Vagina (tissue), 2 donors: ENCODE results near the gene CREM. TPM values are rescaled to one million over a fixed set of nuclear protein-coding genes. Genes with fewer than 3 reads are reported as not detected.

Experiments used
- DNase-seq, 2 donors: peaks; one replicate each; pipeline ENCODE4 v3.0.0-alpha.2; 2017; ENCODE audit errors: extremely low spot score in 2 of 2
- H3K27ac ChIP-seq: fragments of 200-600 bp; sonication (generic); one replicate; pipeline ENCODE4 v1.5.1; 2019
- H3K27me3 ChIP-seq: fragments of 200-600 bp; sonication (generic); one replicate; pipeline ENCODE4 v1.5.1; 2019
- H3K36me3 ChIP-seq, 2 donors: fragments of 200-600 bp; sonication (generic); one replicate each; pipeline ENCODE4 v1.5.1; 2017 to 2019
- H3K4me1 ChIP-seq: fragments of 200-600 bp; sonication (generic); one replicate; pipeline ENCODE4 v1.5.1; 2019
- H3K4me3 ChIP-seq, 2 donors: fragments of 200-600 bp; sonication (generic); 1 replicate in 1 of 2; 2 replicates in 1 of 2; pipeline ENCODE4 v1.5.1; 2016 to 2019
- H3K9me3 ChIP-seq: fragments of 200-600 bp; sonication (generic); one replicate; pipeline ENCODE4 v1.5.1; 2019
- CTCF ChIP-seq, 3 experiments: fragments of 450-650 bp in 2 of 3; fragments of 200-600 bp in 1 of 3; sonication (generic) in 1 of 3; IDR thresholded peaks; one replicate each; pipeline ENCODE4 v1.5.1; 2017 to 2019; ENCODE audit warnings: antibody characterized with exemption in 3 of 3, mild to moderate bottlenecking in 2 of 3, moderate library complexity in 2 of 3
- POLR2A ChIP-seq, 2 donors: fragments of 450-650 bp; IDR thresholded peaks; one replicate each; pipeline ENCODE4 v1.6.1; 2017; ENCODE audit warnings: antibody characterized with exemption in 2 of 2, mild to moderate bottlenecking in 2 of 2, moderate library complexity in 2 of 2
- POLR2AphosphoS5 ChIP-seq, 2 donors: sonication (generic); formaldehyde crosslinking; IDR thresholded peaks; one replicate each; pipeline ENCODE4 v1.9.0; 2017; ENCODE audit warnings: antibody characterized with exemption in 2 of 2, mild to moderate bottlenecking in 2 of 2, low read depth in 1 of 2; ENCODE audit not compliant: insufficient read depth in 1 of 2
- intact Hi-C: fragments of 100-400 bp; cut with DNase I; formaldehyde crosslinking; loops from one replicate; pipeline ENCODE4 v1.15.1; 2023
- total RNA-seq: library from RNA; depleted of rRNA; stranded (reverse); fragments of >200 nt; gene quantifications from one replicate; pipeline ENCODE4 v1.2.3, GENCODE V29; 2016

Gene CREM
- total RNA-seq, 1 donor from 2014 or later, result 32.9 TPM

- no peaks in the 10 kb centered on the region for H3K27me3 ChIP-seq
- intact Hi-C loops, result no loop called here
Measured at GRCh38 chr10:35234073-35234472, 107.4 kb downstream of the CREM start.

GRCh38 chr10:35236739-35237138 is 110.1 kb downstream of the CREM start:
- H3K27ac ChIP-seq, result no peak overlapping the region
- H3K9me3 ChIP-seq, result no peaks in the 10 kb centered on the region
- H3K27me3 ChIP-seq, result no peaks in the 10 kb centered on the region
- no peak for DNase-seq
- H3K36me3 ChIP-seq, result no peaks in the 10 kb centered on the region
- H3K4me3 ChIP-seq, result no peak overlapping the region
- intact Hi-C loops, result no loop called here
- no peak for TF ChIP-seq POLR2A (IDR thresholded peaks at IDR 0.05)
- no peak for TF ChIP-seq CTCF (IDR thresholded peaks at IDR 0.05)
- no peak for TF ChIP-seq POLR2AphosphoS5 (IDR thresholded peaks at IDR 0.05; ENCODE audit: insufficient read depth in 1 of 2, low read depth in 1 of 2)
- no peaks in the 10 kb centered on the region for H3K4me1 ChIP-seq

More at GRCh38 chr10:35234073-35234472, 107.4 kb downstream of the CREM start:
- Histone ChIP-seq H3K9me3 (no peaks in the 10 kb centered on the region), H3K27ac (no peak overlapping the region), H3K4me3 (no peak overlapping the region), H3K4me1 (no peaks in the 10 kb centered on the region), H3K36me3 (no peaks in the 10 kb centered on the region)
- no peak for TF ChIP-seq POLR2AphosphoS5 (IDR thresholded peaks at IDR 0.05; ENCODE audit: insufficient read depth in 1 of 2, low read depth in 1 of 2)
- no peak for TF ChIP-seq POLR2A (IDR thresholded peaks at IDR 0.05)
- TF ChIP-seq CTCF (IDR thresholded peaks at IDR 0.05), result no peak
- no peak for DNase-seq

- Histone ChIP-seq H3K9me3 (no peaks in the 10 kb centered on the region), H3K4me3 (no peak overlapping the region), H3K4me1 (no peaks in the 10 kb centered on the region), H3K27me3 (no peaks in the 10 kb centered on the region), H3K27ac (no peak overlapping the region), H3K36me3 (no peaks in the 10 kb centered on the region)
- intact Hi-C loops, result no loop called here
- TF ChIP-seq POLR2AphosphoS5 (IDR thresholded peaks at IDR 0.05; ENCODE audit: insufficient read depth in 1 of 2, low read depth in 1 of 2) (no peak), CTCF (IDR thresholded peaks at IDR 0.05) (no peak), POLR2A (IDR thresholded peaks at IDR 0.05) (no peak)
- no peak for DNase-seq
Measured at GRCh38 chr10:35237766-35238512, 111.3 kb downstream of the CREM start.

GRCh38 chr10:35244549-35244948 is 117.9 kb downstream of the CREM start:
- Histone ChIP-seq H3K27ac (no peak overlapping the region), H3K36me3 (no peaks in the 10 kb centered on the region), H3K9me3 (no peaks in the 10 kb centered on the region), H3K4me3 (no peak overlapping the region), H3K27me3 (no peaks in the 10 kb centered on the region), H3K4me1 (no peaks in the 10 kb centered on the region)
- DNase-seq, result no peak
- TF ChIP-seq CTCF (IDR thresholded peaks at IDR 0.05) (no peak), POLR2A (IDR thresholded peaks at IDR 0.05) (no peak), POLR2AphosphoS5 (IDR thresholded peaks at IDR 0.05; ENCODE audit: insufficient read depth in 1 of 2, low read depth in 1 of 2) (no peak)
- intact Hi-C loops, result no loop called here

GRCh38 chr10:35246770-35247343 is 120.2 kb downstream of the CREM start:
- intact Hi-C loops, result no loop called here
- no peak overlapping the region for H3K4me3 ChIP-seq
- H3K27me3 ChIP-seq, result no peaks in the 10 kb centered on the region
- H3K9me3 ChIP-seq, result no peaks in the 10 kb centered on the region
- H3K4me1 ChIP-seq, result no peaks in the 10 kb centered on the region
- TF ChIP-seq POLR2A (IDR thresholded peaks at IDR 0.05), result no peak
- no peak for TF ChIP-seq CTCF (IDR thresholded peaks at IDR 0.05)
- TF ChIP-seq POLR2AphosphoS5 (IDR thresholded peaks at IDR 0.05; ENCODE audit: insufficient read depth in 1 of 2, low read depth in 1 of 2), result no peak
- no peaks in the 10 kb centered on the region for H3K36me3 ChIP-seq
- DNase-seq, result no peak
- H3K27ac ChIP-seq, result no peak overlapping the region
